Motor neuron (in vitro differentiated cells): ENCODE measurements around the gene DEPDC7. TPM values are rescaled to one million over a fixed set of nuclear protein-coding genes. Genes with fewer than 3 reads are reported as not detected.

ENCODE experiments used
- ATAC-seq, 8 experiments: fragments of 200-7000 bp; cut with Tn5 transposase; replicated peaks in 6 of 8; 2 replicates each; pipeline ENCODE4 v1.8.0; 2021; ENCODE audit warnings: mild to moderate bottlenecking in 8 of 8, moderate library complexity in 8 of 8
- H3K27ac ChIP-seq, 2 donors: fragments of 250-450 bp; sonication (Bioruptor Pico); 2 replicates each; pipeline ENCODE4 v1.9.0; 2021; ENCODE audit warnings: antibody characterized with exemption in 2 of 2, mild to moderate bottlenecking in 2 of 2, moderate library complexity in 1 of 2
- H3K4me1 ChIP-seq, 2 donors: fragments of 250-450 bp; sonication (Bioruptor Pico); replicated peaks in 1 of 2; 2 replicates each; pipeline ENCODE4 v1.6.1; 2021; ENCODE audit warnings: antibody characterized with exemption in 2 of 2, mild to moderate bottlenecking in 2 of 2, moderate library complexity in 1 of 2
- H3K4me3 ChIP-seq, 5 donors: fragments of 250-450 bp; sonication (Bioruptor Pico); 2 replicates each; pipeline ENCODE4 v1.9.0; 2021; ENCODE audit warnings: antibody characterized with exemption in 5 of 5, mild to moderate bottlenecking in 5 of 5, moderate library complexity in 4 of 5
- WGBS, 10 experiments: fragments of 450-650 bp; shearing (Covaris generic); methylation state at CpG; one replicate each; pipeline ENCODE4 v1.0.0; 2022; 5-methylcytosine and 5-hydroxymethylcytosine counted together
- in situ Hi-C, 9 experiments: fragments of 400-800 bp; cut with MboI; loops; one replicate each; pipeline ENCODE4 v1.15.0; 2021; ENCODE audit warnings: low sequenced_read_pairs in 9 of 9, low pct_unique_long_range_greater_than_20kb in 2 of 9; ENCODE audit not compliant: unreplicated experiment in 9 of 9
- total RNA-seq, 8 experiments: library from RNA; unstranded; fragments of 300-600 nt; gene quantifications; 2 replicates each; pipeline versions ENCODE4 v1.2.3 to v1.2.4, GENCODE V29; 2022

Gene DEPDC7
- total RNA-seq, 8 experiments from 2014 or later, result 1.4 to 6.0 (median 4.2) TPM

GRCh38 chr11:33067294-33067693 lies 51.6 kb downstream of the DEPDC7 start:
- Histone ChIP-seq H3K27ac (no peak overlapping the region), H3K4me1 (no peaks in the 10 kb centered on the region), H3K4me3 (no peak overlapping the region)
- no peak for ATAC-seq
- WGBS, 10 experiments, result 83 to 100% (median 100%) methylated on average over 1 to 3 of the region's 3 CpGs; no CpG with 5 or more reads in 7 of the 10 experiments
- in situ Hi-C loops, result loop anchor here in 4 of 9 experiments (25.0 kb wide), 2 partner anchors 105 to 255 kb away; no protein-coding TSS in a partner anchor

- no peak for ATAC-seq
- no peak overlapping the region for H3K27ac ChIP-seq
- in situ Hi-C loops, result loop anchor here in 4 of 9 experiments (25.0 kb wide), 2 partner anchors 106 to 256 kb away; no protein-coding TSS in a partner anchor
Measured at GRCh38 chr11:33068611-33069340, 53.1 kb downstream of the DEPDC7 start.

GRCh38 chr11:33072465-33072864 lies 56.8 kb downstream of the DEPDC7 start:
- in situ Hi-C loops, result loop anchor here in 4 of 9 experiments (25.0 kb wide), 2 partner anchors 110 to 260 kb away; no protein-coding TSS in a partner anchor
- peak in 3 of 8 experiments; percentile 16 to 61 (median 38) for ATAC-seq
- 62 to 92% (median 85%) methylated on average over 2 to 8 of the region's 8 CpGs; no CpG with 5 or more reads in 2 of the 10 experiments for WGBS, 10 experiments
- no peak overlapping the region for H3K4me3 ChIP-seq
- H3K27ac ChIP-seq, result no peak overlapping the region
- no peaks in the 10 kb centered on the region for H3K4me1 ChIP-seq

More at GRCh38 chr11:33068611-33069340, 53.1 kb downstream of the DEPDC7 start:
- Histone ChIP-seq H3K4me1 (no peaks in the 10 kb centered on the region), H3K4me3 (no peak overlapping the region)
- WGBS, 10 experiments, result 87 to 100% (median 100%) methylated on average over 1 to 8 of the region's 17 CpGs

Other genes with a start within 250 kb of the DEPDC7 start
- gene CCDC73, start 221.2 kb upstream of the DEPDC7 start, total RNA-seq, result under 1 TPM; 0.05 to 0.47 (median 0.24) TPM
- gene PRRG4, start 186.0 kb upstream of the DEPDC7 start, total RNA-seq, result 10 to 100 TPM in 1 of 8 experiments, 1 to 10 TPM in 2, under 1 TPM in 5; 0.08 to 16.7 (median 0.32) TPM
- 10 to 100 TPM; 22.5 to 96.3 (median 41.3) TPM for gene QSER1, start 123.1 kb upstream of the DEPDC7 start, total RNA-seq
- gene TCP11L1, start 23.7 kb downstream of the DEPDC7 start, total RNA-seq, result 10 to 100 TPM; 13.7 to 23.4 (median 17.3) TPM
- gene CSTF3, start 145.6 kb downstream of the DEPDC7 start, total RNA-seq, result 10 to 100 TPM; 45.1 to 85.8 (median 67.4) TPM
- gene HIPK3, start 241.5 kb downstream of the DEPDC7 start, total RNA-seq, result 10 to 100 TPM; 32.4 to 74.1 (median 48.2) TPM